KG1 (cell line): ENCODE data around the gene KLHL1.

ENCODE experiments used
- DNase-seq: peaks from one replicate; lab custom pipeline; 2025; lab: John Stamatoyannopoulos, UW

Gene KLHL1

DNA sequence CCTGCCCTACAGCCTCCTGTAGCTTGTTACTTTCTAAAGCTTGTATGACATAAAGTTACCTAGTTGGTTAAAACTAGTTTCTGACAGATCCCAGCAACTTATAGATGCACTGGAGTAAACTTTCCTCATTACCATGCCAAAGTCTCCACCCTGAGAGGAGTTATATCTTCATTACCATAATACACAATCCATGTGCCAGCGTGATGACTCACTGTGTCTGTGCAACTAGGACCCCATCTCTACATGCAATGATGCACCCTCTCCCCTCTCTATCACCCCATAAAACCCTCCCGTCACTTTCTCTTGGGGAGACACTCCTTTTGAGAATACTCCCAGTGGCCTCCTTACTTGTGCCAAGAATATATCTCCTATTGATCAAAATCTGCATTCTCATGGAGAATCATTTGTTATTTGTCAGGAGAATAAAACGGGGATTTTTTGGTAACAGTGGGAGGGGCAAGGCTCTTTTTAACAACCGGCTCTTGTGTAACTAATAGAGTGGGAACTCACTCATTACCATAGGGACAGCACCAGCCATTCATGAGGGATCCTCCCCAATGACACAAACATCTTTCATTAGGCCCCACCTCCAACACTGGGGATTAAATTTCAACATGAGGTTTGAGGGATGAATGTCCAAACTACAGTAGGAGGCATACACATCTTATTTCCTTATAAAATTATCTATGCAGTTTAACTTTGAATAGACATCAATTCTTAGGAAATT is 235.8 kb downstream of the KLHL1 start:
- no peak for DNase-seq

DNA sequence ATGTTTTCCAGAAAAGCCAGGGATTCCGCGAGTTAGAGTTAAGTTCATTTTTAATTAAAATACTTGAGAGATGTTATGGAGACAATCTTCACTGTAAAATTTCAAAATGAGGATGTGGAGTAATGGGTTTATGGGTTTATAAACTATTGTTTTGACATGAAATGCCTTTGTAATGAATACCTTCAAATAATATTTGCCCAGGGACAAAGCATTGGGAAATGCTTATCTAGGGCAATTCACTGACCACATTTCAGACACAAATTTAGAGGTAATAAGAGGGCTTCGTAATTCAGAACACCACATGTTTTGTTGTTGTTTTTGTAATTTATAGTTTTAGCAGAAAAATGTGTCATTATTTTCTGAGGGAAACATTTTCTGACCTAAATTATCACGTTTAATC is 241.7 kb downstream of the KLHL1 start:
- no peak for DNase-seq

DNA sequence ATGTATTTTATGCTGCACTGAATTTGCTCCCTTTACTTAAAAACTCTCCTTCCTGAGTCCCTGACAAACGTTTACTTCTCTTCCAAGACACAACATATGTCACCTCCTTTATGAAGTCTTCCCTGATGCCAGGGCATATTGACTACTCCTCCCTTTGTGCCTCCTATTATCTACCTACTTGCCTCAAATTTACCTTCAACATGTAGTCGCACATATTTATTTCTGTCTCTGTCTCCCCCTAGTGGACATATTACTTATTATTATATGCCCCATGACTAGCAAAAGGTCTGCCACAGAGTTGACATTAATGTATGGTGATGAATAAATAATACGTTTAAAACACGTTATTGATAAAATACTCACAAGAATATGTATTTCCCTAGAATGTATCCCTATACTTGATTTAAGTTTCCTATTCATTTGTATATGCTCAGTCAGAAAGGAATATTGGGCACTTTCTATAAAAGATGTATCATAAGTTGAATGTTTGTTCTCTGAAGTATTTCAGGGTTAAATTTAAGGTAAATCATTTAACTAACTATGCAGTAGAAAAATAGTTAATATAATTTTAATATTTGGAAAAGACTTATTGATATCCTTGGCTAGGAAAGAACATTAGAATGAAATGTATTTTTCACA is 250.9 kb downstream of the KLHL1 start:
- peak; percentile 37 for DNase-seq

GRCh38 chr13:69856331-69856730 is 251.9 kb downstream of the KLHL1 start:
- no peak for DNase-seq

DNA sequence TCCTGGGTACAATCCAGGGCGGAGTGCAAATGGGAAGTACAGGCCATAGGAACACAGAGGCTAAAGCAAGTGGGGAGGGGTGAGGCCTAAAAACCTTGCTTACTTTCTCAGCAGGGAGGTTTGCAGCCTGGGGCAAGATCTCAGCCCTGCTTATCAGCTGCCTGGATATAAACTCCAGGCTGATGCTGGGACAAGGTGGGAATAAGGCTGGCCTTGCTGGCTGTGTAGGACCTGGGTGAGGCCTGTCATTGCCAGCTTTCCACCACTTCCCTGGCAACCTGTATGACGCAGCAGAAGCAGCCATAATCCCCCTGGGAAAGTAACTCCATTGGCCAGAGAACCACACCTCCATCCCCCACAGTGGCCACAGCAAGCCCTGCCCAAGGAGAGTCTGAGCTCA is 279.7 kb downstream of the KLHL1 start:
- no peak for DNase-seq

- no peak for DNase-seq
These were observed 288.1 kb downstream of the KLHL1 start for GRCh38 chr13:69820180-69820579.

DNA sequence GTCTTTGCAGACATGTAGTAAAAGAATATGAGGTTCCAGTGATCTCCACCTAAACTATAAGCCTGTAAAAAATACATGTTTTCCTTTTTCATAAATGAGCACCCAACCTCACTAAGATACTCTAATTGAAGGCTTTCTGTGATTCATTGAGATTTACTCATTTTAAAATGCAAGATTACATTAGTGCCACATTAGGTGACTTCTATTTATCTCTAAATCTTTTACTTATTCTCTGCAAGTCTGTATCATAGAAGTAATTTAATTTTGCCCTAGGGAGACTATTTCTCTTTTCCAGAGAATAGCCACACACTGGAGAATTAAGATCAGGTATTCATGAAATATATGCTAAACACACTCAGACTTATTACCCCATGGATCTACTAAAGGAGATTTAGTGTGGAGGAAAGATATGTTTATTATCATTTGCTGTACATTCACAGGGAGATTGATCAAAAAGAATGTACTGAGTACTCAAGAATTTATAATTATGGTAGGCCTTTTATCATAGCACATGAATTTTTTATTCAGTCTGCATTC is 290.9 kb downstream of the KLHL1 start:
- DNase-seq: no peak

GRCh38 chr13:69809152-69809551 is 299.1 kb downstream of the KLHL1 start:
- no peak for DNase-seq

GRCh38 chr13:69796256-69796655 is 312.0 kb downstream of the KLHL1 start:
- no peak for DNase-seq

DNA sequence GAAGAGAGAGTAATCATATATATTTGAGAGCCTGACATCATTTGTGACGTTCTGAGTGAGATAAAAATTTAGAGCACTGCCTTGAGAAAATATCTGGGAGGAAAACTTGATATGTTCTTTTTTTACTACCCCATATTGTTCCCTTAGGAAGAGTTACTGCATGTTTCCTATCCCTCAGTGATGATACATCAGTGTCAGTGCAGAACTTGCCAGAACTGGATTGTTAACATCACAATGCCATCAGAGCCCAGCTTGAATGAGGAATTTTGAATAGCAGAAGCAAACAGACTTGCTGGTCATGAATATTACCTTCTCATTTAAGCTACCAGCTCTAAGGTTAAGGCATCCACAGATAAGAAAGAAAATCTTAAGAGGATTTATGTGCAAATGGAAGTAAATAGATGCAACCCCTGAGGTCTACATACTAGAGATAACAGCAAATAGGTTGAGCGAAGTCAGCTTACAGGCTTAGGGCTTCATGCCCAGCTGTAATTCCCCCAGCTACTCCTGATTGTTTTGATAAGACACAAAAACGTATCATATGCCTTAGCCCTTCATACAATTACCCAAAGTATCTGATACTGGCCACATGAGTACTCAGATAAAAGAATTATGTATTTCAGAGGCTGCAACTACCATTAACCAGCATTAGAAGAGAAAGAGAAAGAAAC is 314.3 kb downstream of the KLHL1 start:
- DNase-seq: no peak

DNA sequence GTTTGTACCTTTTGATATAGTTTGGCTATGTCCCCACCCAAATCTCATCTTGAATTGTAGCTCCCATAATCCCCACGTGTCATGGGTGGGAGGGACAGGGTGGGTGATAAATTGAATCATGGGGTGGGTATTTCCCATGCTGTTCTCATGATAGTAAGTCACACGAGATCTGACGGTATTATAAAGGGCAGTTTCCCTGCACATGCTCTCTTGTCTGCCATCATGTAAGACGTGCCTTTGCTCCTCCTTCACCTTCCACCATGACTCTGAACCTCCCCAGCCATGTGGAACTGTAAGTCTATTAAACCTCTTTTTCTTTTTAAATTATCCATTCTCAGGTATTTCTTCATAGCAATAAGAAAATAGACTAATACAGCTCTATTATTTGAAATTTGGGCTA is 331.3 kb downstream of the KLHL1 start:
- no peak for DNase-seq

DNA sequence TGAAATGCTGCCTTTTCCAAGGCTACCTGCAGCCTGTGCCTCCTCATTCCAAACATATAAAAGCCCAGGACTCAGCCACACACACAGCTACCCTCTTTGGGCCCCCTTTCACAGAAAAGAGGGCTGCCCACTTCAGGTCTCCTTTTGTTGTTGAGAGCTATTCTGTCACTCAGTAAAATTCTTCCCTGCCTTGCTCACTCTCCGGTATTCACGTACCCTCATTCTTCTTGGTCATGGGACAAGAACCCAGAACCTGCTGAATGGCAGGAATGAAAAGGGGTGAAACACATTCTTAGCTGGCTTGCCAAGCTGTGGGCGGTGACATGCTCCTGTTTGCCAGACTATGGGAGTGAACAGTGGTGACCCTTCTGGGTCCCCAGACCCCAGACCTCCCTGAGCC is 338.6 kb downstream of the KLHL1 start:
- DNase-seq: no peak

GRCh38 chr13:69761581-69761980 is 346.7 kb downstream of the KLHL1 start:
- DNase-seq: no peak

GRCh38 chr13:69755101-69755500 is 353.2 kb downstream of the KLHL1 start:
- DNase-seq: no peak

DNA sequence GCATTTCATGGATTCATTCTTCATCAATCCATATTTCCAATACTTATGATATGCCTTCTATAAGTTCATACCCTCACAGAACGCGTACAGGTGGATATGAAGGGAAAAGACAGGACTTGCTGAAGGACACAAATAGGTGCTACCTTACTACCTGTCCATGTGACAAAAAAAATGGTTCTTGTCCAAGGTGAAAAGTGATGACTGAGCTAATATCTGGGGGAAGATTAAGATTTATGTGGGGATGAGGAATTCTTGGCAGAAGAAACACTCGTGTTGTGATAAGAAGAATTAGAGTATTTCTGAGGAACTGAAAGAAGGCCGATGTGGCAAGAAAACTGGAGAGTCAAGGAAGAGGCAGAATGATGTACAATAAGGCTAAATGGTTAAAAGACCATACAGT is 357.0 kb downstream of the KLHL1 start:
- DNase-seq: no peak

GRCh38 chr13:69737129-69737935 is 370.9 kb downstream of the KLHL1 start:
- DNase-seq: no peak

- DNase-seq: no peak
These were observed 386.6 kb downstream of the KLHL1 start for GRCh38 chr13:69721631-69722030.

DNA sequence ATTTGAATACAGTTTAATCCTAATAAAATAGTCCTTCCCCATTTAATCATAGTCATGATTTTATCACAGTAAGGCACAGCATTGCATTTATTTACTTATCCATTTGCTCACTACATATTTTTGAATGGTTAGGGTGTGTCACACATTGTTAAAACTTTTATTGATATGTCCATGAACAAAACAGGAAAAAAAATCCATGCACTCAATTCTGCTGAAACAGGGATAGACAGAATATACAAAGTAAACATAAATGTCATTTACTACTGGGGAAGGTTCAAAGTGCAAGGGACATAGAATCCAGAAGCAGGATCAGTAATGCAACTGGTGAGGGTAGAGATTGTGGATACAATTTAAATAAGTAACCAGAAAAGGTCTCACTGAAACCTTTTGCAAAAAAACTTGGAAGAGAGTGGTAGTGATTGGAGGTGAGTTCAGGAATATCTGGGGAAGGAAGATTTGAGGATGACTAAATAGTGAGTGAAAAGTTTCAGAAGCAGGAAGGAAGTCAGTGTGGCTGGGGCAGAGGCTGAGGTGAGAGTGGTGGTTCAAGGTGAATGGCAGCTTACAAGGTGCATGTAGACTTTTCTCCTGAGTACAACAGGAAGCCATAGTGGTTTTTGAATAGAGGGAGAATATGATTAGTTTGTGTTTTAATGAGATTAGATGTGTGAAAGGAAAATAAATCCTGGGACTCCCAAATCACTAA is 387.8 kb downstream of the KLHL1 start:
- no peak for DNase-seq

GRCh38 chr13:69706807-69707206 is 401.4 kb downstream of the KLHL1 start:
- no peak for DNase-seq

DNA sequence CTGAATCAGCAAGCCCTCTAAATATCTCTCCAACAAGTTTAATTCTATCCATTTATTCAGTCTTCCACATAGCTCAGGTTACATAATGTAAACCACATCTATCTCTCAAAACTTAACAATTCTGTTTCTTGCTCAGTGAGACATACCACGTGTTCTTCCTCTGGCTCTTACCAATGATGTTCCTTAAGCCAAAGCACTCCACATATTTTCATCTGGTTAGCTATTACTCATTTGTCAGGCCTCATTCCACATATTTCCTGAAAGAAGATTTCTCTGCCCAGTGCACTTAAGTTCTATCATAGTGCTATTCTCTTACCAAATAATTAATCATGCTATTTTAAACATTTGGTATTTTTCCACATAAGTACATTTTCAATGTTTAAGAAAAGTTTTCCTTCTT is 403.9 kb downstream of the KLHL1 start:
- DNase-seq: no peak

DNA sequence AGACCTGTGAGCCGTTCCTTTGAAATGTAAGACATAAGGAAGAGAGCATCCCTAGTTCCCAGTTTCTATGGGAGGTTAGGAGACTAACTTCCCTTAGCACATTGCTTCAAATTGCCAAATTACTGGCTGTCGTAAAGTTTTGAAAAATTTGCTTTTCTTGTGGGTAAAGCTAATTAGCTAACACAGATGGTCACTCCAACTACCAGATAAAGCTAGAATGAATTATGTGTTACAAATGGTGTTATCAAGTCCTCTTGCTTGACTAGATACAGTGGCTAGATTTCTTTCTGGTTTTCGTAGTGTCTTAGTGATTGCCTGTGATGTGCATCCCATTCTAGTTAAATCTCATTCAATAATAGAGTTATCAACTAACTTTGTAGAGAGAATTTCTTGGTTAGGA is 417.3 kb downstream of the KLHL1 start:
- DNase-seq: no peak
